NCI-H1930 (cell line): Measurements from ENCODE around the gene GARRE1.
"Not testable (repeated sequence)": the region's sequence is repeated elsewhere in the genome, so short reads cannot be mapped to it uniquely, and the experiment has no call there.

Experiments
- DNase-seq, 2 experiments: peaks; one replicate each; lab custom pipeline; 2025; lab: John Stamatoyannopoulos, UW

Gene GARRE1

DNA sequence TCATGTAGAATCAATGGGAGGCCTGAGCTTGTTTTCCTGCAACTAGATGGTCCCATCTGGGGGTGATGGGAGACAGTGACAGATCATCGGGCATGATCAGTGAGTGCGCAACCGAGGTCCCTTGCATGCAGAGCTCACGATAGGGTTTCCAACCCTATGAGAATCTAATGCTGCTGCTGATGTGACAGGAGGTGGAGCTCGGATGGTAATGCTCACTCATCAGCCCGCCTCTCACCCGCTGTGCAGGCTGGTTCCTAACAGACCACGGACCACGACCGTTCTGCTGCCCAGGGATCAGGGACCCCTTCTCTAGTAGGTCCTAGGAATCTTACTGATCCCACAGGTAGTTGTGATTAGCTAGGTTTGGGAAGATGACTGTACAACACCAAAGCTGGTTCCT is 23.5 kb upstream of the GARRE1 start:
- no peak for DNase-seq

DNA sequence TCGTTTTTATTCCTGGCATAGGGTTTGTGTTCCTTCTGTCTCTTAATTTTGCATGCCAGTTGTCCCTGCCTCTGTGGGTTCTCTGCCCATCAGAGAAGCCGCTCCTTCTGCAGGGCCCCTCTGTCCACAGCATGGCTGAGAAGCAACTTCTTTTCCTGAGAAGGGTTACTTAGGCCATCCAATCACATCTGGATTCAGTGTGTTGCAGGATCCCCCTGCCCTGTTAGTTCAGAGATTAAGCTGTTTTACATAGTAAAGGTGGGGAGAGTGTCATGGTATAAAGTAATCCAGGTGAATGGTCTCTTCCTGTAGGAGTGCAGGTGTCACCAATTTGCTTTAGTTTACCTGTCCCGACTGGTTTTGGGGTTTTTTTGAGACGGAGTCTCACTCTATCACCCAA is 22.9 kb upstream of the GARRE1 start:
- no peak for DNase-seq

- no peak for DNase-seq
Measured at GRCh38 chr19:34232566-34233481, 21.5 kb upstream of the GARRE1 start.

DNA sequence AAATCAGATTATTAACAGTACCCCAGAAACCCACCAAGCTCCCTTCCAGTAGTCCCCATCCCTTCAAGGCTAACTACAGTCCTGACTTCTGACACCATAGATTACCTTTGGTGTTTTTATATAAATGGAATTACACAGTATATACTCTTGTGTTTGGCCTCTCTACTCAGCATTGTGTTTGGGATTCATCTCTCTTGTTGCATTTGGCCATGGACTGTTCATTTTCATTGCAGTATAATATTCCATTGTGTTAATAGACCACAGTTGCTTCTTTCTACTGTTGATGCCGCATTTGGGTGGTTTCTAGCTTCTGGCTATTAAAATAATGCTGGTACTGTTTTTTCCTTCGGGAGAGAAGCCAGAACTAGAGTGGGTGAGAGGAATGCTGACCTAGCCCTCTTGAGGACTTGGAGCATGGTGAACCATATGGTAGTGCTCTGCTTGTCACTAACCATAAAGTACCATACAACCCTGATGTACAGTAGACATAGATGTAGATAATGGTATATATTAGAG is 18.9 kb upstream of the GARRE1 start:
- DNase-seq, result no peak

- no peak for DNase-seq
Measured at GRCh38 chr19:34236035-34236987, 18.0 kb upstream of the GARRE1 start.

- DNase-seq, result no peak
Measured at GRCh38 chr19:34237283-34237682, 17.1 kb upstream of the GARRE1 start.

DNA sequence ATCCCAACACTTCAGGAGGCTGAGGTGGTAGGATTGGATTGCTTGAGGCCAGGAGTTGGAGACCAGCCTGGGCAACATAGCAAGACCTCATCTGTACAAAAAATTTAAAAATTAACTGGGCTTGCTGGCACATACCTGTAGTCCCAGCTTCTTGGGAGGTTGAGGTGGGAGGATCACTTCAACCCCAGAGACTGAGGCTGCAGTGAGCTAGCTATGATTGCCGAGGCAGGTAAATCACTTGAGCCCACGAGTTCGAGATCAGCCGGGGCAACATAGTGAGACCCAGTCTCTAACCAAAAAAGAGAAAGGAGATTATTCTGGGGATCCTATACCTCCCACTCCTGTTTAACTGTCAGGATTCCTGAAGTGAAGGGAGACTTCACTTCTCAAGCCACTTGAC is 16.4 kb upstream of the GARRE1 start:
- no peak for DNase-seq

- DNase-seq, result no peak
Measured at GRCh38 chr19:34241513-34242337, 12.6 kb upstream of the GARRE1 start.

GRCh38 chr19:34243138-34243875 is 11.0 kb upstream of the GARRE1 start:
- not testable (repeated sequence) for DNase-seq

GRCh38 chr19:34243876-34244578 is 10.3 kb upstream of the GARRE1 start:
- DNase-seq, result no peak

DNA sequence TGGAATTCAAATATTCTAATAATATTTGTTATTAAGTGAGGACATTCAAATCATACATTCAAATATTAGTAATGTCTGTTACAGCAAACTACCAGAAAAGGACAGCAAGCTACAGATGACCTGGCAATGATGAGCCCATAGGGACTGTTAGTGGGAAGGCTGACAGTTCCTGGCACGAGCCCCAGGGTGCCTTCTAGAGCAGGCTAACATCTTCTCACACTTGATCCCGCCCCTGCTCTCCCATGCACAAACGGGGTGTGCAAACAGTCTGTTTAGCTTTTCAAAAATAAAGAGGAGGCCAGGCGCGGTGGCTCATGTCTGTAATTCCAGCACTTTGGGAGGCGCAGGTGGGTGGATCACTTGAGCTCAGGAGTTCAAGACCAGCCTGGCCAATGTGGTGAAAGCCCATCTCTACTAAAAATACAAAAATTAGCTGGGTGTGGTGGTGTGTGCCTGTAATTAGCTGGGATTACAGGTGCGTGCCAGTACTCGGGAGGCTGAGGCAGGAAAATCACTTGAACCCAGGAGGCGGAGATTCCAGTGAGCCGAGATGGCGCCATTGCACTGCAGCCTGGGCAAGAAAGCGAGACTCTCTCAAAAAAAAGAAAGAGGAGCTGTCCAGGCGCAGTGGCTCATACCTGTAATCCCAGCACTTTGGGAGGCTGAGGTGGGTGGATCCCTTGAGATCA is 9.6 kb upstream of the GARRE1 start:
- DNase-seq, result no peak

DNA sequence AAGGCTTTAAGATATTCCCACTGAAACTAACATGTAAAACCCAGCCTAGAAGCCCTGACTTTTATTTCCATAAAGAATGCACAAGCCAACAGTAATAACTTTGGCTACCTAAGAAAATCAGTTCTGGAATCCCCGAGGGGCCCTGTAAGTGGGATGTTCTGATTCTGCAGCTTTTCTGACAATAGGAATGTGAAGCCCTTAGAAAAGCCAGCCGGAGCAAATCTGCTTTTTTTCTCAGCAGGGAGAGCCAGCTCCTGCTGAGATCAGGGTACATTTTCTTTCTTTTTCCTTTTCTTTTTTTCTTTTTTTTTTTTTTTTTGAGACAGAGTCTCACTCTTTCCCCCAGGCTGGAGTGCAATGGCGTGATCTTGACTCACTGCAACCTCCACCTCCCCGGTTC is 8.0 kb upstream of the GARRE1 start:
- no peak for DNase-seq

DNA sequence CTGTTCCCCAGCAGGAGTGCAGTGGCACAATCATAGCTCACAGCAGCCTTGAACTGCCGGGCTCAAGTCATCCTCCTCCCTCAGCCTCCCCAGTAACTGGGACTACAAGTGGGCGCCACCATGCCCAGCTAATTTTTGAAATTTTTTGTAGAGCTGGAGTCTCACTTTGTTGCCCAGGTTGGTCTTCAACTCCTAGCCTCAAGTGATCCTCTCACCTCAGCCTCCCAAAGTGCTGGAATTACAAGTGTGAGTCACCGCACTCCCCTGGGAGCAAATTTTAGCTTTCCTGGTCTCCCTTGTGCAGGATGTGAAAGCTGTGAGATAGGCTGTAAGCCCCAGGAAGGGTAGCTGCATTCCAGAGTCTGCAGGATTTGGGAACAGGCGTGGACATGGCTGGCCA is 5.4 kb upstream of the GARRE1 start:
- DNase-seq, result no peak

DNA sequence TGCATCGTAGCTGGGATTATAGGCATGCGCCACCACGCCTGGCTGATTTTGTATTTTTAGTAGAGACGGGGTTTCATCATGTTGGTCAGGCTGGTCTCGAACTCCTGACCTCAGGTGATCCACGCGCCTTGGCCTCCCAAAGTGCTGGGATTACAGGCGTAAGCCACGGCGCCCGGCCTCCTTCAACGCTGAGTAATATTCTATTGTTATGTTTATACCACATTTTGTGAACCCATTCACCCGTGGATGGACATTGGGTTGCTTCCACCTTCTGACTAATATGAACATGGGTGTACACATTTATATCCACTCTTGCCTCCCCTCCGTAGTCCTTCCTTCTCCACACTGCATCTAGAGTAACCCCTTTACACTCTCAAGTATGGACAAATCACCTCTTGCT is 1.2 kb upstream of the GARRE1 start:
- DNase-seq, result not testable (repeated sequence)

GRCh38 chr19:34253681-34254045 is 691 bp upstream of the GARRE1 start:
- not testable (repeated sequence) for DNase-seq

GRCh38 chr19:34254698-34255432 is 511 bp downstream of the GARRE1 start:
- peak; percentile 65 to 72 for DNase-seq

DNA sequence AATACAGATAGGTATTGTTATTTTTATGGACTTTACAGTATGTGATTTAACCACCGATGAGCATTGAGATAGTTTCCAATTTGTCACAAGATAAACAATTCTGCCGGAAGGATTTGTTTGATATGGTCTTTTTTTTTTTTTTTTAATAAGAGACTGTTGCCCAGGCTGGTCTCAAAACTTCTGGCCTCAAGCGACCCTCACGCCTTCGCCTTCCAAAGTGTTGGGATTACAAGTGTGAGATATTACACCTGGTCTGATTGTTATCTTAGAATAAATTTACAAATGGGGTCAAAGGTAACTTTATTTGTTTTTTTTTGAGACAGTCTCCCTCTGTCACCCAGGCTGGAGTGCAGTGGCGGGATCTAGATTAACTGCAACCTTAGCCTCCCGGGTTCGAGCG is 1.2 kb downstream of the GARRE1 start:
- no peak for DNase-seq

- no peak for DNase-seq
Measured at GRCh38 chr19:34256835-34257558, 2.6 kb downstream of the GARRE1 start.
